ENCODE measurements around the gene ARID3B.

The ARID3B gene, protein sequence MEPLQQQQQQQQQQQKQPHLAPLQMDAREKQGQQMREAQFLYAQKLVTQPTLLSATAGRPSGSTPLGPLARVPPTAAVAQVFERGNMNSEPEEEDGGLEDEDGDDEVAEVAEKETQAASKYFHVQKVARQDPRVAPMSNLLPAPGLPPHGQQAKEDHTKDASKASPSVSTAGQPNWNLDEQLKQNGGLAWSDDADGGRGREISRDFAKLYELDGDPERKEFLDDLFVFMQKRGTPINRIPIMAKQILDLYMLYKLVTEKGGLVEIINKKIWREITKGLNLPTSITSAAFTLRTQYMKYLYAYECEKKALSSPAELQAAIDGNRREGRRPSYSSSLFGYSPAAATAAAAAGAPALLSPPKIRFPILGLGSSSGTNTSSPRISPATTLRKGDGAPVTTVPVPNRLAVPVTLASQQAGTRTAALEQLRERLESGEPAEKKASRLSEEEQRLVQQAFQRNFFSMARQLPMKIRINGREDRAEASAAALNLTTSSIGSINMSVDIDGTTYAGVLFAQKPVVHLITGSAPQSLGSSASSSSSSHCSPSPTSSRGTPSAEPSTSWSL

DNA sequence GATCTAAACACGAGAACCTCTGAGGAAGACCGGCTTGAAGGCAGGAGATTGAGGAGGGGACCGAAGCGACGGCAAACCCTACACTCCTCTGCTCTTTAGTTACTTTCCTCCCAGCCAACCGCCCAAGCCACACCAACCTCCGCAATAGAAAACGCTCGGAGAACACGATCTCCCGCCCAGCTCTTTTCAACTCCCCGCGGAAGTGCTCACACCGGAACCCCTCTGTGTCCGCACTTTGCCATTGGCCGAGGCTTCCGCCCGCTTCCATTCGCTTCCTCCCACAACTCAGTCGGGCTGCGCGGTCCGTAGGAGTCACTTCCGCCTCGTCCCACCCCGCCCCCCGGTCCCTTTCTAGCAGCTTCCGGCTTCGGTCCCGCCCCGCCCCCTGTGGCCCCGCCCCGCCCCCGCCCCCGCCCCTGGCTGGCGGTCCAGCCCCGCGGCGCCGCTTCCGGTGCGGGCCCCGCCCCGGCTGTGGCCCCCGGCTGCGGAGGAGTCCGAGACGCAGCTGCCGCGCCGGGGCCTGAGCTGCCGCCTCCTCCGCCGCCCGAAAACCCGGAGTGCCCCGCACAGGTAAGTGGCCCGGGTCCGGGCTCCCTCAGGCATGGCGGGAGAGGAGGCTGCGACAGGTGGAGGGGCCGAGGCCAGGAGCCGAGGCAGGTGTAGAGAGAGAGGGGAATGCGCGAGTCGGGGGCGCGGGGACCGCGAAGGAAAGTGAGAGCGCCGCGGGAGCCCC is at the start of gene ARID3B:
ARID3B (plus strand) TSS at position 460 of the 733 bp plus-strand sequence. CDS start 2,717 bp downstream, outside the sequence.
- DNase-seq, result peak; percentile 89

DNA sequence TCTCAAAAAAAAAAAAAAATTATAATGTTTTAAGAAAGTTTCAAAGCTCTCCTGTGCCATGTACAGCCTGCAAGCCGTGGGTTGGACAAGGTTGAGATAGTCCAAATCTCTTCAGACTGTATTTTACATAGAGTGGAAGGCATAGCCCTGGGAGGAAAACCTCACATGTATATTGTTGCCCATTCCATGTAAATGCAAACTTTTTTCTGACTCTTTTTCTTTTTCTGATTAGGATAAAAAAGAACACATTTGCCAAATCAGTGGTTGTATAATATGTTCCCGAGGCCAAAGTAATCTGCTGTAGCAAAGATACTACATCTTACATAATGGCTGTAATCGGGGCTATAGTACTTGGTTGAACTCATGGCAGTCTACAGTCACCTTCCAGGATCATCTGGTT is 44.4 kb upstream of the ARID3B start:
- no peak for DNase-seq

DNA sequence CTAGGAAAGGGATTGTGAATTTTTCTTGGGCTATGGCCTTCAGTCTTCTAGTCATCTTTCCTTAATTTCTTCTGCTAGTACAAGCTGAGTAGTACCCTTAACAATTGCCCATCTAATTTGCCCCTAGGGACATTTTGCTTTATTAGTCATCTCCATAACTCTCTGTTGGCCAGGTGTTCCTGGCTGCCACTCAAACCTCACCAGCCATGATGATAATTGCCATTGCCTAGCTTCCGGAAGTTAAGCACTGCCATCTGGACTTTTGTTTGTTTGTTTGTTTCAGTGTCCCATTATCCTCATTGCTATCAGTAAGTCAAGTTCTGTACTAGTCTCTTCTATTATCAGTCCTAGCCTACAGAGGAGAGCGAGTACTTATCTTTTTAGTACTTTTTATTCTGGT is 43.4 kb upstream of the ARID3B start:
- peak; percentile 70 for DNase-seq

DNA sequence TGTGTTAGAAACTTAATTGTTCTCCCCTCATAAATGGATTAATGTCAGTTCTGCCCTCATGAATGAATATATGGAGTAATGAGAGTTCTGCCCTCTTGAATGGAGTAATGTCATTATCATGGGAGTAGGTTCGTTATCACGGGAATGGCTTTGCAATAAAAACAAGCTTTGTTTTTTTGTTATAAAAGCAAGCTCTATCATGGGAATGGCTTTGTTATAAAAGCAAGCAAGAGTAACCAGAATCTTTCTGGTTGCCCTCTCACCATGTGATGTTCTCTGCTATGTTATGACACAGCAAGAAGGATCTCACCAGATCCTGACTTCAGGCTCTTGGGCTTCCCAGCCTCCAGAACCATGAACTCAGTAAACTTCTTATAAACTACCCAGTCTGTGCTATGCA is 41.7 kb upstream of the ARID3B start:
- DNase-seq, result no peak

DNA sequence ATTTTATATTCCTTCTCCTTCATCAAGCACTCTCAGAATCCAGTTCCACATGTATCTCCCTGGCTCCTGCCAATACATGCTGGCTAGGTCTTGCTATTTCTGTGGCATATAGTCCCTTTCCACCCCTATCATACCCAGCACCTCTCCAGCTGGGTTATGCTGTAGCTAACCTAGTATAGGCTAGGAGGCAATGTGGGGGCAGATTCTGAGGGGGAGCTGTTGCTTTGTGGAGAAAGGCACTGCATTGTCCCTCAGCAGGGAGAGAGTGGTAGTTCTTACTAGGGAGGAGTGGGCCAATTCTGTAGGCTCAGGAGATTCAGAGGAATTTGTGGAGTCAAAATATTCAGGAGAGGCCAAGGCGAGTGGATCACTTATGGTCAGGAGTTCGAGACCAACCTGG is 40.6 kb upstream of the ARID3B start:
- DNase-seq, result no peak

DNA sequence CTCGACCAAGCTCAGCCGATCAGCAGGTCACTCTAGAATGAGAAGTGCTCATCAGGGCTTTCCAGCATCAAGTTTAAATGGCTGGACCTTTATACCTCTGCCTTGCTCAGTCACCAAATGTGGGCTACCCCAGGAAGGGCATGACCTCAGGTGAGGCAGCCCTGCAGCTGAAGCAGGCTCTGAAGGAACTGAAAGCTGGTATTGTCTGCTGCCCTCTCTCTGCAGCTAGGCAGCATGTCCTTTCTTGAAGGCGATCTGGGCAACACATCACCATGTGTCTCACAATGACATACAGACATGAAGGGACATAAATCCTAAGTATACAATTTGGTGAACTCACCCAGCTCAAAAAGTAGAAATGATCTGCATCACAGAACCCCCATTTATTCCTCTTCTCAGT is 38.7 kb upstream of the ARID3B start:
- DNase-seq, result no peak

DNA sequence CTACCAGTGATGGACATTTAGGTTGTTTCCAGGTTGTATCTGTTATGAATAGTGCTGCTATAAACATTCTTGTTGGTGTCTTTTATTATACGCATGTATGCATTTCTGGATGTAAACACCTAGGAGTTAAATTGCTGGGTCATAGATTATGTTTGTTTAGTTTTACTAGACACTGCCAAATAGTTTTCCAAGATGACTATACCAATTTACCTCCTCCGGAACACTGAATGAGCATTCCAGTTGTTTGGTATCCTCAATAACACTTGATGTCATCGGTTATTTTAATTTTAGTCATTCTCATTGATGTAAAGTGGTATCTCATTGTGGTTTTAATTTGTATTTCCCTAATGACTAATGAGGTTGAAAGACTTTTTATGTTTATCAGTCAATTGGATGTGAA is 36.6 kb upstream of the ARID3B start:
- DNase-seq, result no peak

DNA sequence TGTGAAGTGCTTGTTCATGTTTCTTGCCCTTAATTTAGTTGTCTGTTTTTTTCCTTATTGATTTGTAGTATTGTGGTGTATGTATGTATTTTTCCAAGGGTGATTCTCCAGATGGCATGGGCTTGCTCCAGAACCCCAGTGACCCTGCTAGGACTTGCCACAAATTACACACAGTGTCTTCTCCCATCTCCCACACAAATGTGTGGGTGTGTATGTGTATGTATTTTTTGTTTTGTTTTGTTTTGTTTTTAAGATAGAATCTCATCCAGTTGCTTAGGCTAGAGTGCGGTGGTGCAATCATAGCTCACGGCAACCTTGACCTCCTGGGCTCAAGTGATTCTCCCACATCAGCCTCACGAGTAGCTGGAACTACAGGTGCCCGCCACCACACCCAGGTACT is 36.2 kb upstream of the ARID3B start:
- no peak for DNase-seq

DNA sequence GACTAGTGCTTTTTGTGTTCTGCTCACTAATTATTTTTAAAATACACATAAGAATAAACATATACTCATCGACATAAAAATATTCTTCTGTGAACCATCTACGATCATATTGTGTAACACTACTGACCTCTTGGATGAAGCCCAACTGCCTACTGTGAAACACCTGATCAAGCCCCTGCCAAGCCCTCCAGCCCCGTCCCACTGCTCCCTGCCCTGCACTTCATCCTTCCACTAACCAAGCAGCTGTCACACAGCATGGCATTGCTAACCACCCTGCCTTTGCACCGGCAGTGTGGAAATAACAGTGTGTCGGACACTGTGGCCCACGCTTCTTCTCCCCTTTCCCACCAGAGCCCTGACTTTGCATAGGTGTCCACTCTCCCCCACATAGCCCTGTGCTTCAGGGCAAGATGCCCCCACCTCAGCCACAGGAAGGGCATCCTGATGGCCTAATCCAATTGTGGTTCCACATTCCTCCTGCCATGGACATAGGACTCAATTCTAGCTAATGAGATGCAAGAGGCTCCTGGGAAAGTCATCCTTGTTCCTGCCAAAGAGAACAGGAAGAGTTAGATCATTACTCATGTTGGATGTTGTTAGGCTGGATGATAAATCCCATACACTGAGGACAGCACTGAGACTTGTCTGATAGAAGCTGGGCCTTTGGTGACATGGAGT is 35.0 kb upstream of the ARID3B start:
- DNase-seq, result no peak

DNA sequence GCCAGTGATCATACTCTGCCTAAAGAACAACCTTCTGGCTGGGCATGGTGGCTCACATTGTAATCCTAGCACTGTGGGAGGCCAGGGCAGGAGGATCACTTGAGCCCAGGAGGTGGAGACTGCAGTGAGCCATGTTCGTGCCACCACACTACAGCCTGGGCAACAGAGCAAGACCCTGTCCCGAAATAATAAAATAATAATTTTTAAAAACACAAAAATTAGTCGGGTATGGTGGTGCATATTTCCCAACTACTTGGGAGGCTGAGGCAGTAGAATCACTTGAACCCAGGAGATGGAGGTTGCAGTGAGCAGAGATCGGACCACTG is 34.5 kb upstream of the ARID3B start:
- no peak for DNase-seq

DNA sequence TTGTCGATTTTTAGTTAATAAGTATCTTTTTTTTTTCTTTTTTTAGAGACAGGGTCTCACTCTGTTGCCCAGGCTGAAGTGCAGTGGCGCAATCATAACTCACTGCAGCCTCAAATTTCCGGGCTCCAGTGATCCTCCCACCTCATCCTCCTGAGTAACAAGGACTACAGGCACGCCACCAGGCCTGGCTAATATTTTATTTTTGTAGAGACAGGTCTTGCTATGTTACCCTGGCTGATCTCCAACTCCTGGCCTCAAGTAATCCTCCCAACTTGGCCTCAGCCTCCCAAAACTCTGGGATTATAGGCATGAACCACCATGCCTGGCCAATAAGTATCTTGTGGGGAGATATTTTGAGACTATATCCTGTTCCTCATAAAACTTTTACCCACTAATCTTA is 29.4 kb upstream of the ARID3B start:
- no peak for DNase-seq

DNA sequence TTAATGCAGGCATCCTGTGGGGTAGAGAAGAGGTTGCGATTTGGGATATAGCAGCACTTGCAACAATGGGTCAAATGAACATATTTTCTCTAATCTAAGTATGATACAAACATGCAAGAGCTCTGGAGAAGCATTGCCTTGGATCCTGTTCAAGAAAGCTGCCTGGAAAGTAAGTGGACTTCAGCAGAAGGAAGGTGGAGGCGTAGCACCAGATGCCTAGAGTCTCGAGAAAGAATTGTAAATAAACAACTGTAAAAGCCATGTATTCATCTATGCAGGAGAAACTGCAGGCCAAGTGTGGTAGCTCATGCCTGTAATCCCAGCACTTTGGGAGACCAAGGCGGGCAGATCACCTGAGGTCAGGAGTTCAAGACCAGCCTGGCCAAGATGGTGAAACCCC is 27.0 kb upstream of the ARID3B start:
- DNase-seq, result peak; percentile 33

DNA sequence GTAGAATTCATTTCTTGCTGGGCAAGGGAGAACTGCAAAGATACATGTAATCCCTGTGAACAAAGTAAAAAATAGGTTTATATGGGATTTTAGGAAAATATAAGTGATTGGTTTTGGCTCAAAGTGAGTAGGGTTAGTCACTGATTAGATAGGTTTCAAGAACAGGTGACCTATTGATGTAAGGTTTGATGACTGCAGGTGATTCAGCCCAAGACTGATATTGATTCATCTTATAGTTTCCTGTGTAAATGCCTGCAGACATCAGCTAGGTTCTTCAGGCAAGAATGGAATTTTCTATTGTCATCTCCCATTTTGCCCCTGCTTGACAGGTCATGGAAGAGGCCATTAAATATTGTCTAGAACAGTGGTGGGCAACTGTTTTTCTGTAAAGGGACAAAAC is 23.9 kb upstream of the ARID3B start:
- no peak for DNase-seq

DNA sequence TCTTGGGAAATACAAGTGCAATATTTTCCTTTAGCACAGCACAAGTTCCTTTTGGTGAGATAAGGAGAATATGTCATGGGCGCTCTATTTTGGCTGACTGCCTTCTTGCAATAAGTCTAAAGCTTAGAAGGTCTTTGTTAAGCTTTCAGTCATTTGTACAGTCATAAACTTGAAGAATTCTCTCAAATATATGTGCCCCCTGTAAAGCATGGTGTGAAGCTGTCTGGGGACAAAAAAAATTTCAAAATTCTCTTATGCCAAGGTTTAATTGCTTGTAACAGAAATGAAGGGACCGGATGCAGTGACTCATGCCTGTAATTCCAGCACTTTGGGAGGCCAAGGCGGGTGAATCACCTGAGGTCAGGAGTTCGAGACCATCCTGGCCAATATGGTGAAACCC is 21.7 kb upstream of the ARID3B start:
- no peak for DNase-seq

DNA sequence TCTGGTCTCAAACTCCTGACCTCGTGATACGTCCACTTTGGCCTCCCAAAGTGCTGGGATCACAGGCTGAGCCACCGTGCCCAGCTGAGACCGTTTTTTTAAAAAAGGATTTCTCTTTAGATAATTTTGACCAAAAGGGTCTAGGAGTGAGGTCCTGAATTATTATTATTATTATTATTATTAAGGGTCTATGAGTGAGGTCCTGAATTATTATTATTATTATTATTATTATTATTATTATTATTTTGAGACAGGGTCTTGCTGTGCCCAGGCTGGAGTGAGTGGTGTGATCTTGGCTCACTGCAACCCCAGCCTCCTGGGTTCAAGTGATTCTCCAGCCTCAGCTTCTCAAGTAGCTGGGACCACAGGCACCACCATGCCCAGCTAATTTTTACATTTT is 20.6 kb upstream of the ARID3B start:
- DNase-seq, result no peak

DNA sequence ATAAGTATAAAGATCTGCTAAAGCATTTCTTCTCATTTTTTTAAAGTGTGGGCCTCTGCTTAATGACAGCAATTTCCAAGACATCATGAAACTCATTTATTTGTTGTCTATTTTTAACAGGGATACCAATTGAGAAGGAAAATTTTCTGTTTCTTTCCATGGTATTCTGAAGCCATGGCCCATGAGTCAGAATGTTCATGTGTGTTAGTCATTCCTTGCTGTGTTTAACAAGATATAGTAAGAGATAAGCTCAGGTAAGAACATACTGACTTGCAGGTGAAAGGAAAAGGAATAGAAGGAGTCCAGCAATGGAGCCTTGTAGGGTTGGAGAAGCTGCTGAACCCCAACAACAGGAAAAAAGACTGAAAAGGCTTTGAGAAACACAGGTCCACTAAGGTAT is 17.0 kb upstream of the ARID3B start:
- DNase-seq, result no peak

DNA sequence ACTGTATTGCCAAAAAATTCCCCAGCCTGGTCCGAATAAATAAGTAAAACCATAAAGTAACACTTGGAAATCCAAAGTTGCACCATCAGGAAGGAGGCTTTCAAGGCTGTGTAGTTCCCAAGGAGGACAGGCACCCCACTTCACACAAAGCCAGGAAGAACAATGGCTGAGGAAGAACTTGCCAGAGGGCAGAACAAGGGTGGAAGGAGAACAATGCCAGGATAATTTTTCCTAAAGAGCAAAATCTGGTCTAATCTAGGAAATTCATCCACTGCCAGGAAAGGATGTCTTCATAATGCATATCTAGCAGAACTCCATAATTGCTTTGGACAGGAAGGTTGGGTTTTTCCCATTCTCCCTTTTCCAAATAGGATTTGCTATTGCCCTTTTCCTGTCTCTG is 15.7 kb upstream of the ARID3B start:
- DNase-seq, result no peak

DNA sequence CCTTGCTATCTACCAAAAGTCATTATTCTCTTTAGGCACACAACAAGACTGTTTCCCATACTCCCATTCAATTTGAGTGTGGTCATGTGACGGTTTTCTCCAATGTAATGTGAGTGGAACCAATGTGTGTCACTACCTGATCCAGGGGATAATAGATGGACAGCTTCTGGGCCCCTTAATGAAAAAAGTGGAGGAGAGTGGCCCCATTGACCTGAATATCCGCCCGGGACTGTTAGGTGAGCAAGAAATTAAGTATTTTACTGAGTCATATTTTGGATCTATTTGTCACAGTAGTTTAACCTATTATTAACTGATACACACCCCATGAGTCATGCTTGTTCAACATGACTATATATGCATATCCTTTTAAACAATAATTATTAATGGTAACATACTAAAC is 15.1 kb upstream of the ARID3B start:
- DNase-seq, result no peak

DNA sequence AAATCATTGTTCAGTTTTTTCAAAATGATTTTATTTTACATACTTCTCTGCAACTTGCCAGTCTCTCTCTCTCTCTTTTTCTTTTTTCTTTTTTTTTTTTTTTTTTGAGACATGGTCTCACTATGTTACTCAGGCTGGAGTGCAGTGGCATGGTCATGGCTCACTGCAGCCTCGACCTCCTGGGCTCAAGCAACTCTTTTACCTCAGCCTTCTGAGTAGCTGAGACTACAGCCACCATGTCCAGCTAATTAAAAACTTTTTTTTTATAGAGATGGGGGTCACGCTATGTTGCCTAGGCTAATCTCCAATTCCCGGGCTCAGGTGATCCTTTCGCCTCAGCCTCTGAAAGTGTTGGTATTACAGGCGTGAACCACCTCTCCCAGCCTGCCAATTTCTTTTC is 12.1 kb upstream of the ARID3B start:
- DNase-seq, result no peak

DNA sequence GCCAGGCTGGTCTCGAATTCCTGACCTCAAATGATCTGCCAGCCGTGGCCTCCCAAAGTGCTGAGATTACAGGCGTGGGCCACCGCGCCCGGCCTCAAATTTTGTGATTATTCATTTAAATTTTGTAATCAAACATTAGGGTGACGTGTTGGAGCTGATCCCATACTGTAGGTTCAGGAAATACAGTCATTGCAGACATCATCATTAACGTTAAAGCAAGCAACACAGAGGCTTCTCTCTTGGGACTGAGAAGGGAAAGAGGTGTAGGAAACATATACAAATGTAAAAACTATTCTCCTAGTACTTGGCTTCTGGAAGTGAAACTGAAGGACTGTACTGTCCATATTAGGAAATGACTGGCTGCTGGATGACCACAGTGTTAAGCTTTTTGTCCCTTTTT is 11.1 kb upstream of the ARID3B start:
- no peak for DNase-seq

DNA sequence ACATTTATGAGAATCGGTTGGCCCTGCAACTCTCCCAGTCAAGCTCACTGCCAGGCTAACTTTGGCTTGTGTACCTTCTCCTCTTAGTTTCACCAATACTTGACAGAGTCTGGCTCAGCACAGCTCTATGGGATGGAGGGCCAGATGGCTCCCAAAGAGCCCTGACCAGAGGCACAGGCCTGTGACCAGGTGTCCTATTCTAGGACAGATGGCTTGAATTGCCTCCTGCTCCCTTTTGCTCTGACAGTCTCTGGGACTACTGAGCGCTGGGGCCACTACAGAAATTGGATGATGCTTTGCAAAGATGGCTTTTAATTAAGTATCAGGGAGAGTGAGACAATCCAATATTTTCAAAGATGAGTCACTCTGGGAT is 10.3 kb upstream of the ARID3B start:
- peak; percentile 49 for DNase-seq

DNA sequence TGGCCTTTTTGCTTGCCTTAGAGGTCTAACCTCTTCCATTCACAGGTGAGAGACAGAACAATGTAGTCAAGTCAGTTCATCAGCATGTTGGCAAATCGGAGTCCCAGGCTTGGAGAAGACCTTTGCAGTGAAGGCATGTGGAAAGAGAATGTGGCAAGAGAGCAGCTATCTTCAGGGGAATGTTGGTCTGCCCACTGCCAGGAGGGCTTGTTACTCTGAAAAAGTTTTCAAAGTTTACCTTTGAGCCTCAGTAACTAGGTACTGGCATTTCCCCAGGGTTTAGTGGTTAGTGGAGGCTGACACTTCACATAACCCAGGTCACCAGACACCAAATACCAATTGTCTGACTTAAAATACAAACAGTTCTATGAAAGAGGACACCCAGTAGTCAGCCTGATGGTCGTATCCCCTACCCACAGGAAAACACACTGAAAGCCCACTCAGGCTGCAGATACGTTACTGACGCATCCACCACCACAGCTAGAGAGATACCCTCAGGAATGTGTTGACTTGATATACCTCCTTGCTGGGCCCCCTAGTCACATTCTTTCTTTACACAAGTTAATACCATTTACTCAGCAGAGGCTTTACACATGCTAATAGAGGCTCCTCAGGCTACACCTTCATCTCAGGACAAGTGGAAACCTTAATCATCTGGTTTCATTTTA is 9.7 kb upstream of the ARID3B start:
- no peak for DNase-seq

DNA sequence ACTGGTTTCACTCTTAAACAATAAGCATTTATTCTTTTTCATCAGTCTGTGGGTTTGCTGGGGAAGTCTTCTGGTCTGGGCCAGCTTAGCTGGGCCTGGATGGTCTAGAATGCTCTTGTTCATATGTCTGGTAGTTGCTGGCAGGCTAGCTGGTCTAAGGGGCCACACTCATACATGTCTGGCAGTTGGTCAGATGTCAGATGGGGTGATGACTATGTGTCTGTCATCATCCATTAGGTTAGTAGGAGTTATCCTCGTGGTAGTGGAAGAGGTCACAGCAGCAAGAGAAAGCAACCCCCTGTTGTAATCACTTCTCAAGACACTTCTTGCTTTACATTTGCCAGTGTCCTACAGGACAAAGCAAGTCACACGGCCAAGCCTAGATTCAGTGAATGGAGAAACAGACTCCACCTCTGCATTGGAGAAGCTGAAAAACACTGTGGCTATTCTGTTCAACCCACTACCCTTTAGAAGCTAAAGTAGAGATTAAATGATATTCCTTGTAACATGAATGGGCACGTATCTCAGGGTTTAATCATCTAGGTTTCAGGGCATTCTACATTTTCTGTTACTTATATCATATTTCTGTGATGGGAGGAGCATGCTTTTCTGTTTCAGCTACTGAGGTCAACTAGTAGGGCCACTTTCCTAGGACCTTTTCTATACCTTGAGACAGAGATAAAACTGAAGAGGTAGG is 5.5 kb upstream of the ARID3B start:
- DNase-seq, result no peak

Data from DMS 273 treated with DMSO at 0.1 percent for 48 hours (cell line).